GM18520 (cell line): ENCODE data around the gene SHH.
A peak's percentile ranks its signal among the peaks of the same experiment; 100 is the strongest.
"Not testable (repeated sequence)": the region's sequence is repeated elsewhere in the genome, so short reads cannot be mapped to it uniquely, and the experiment has no call there.

Experiments used
- ATAC-seq: cut with Tn5 transposase; IDR thresholded peaks from one replicate; pipeline ENCODE4 v1.9.1; 2021; ENCODE audit not compliant: unreplicated experiment

The SHH gene

GRCh38 chr7:155820788-155821187 is 8.5 kb upstream of the SHH start:
- ATAC-seq, result no peak

GRCh38 chr7:155820246-155820645 is 8.0 kb upstream of the SHH start:
- ATAC-seq, result no peak

GRCh38 chr7:155819186-155819585 is 6.9 kb upstream of the SHH start:
- ATAC-seq, result no peak

GRCh38 chr7:155818820-155819168 is 6.5 kb upstream of the SHH start:
- ATAC-seq, result no peak

- ATAC-seq, result no peak
These were observed 6.0 kb upstream of the SHH start for GRCh38 chr7:155818154-155818819.

GRCh38 chr7:155817515-155817914 is 5.3 kb upstream of the SHH start:
- not testable (repeated sequence) for ATAC-seq

GRCh38 chr7:155816996-155817395 is 4.7 kb upstream of the SHH start:
- ATAC-seq, result no peak

GRCh38 chr7:155816192-155816508 is 3.9 kb upstream of the SHH start:
- no peak for ATAC-seq

GRCh38 chr7:155815332-155816191 is 3.3 kb upstream of the SHH start:
- peak; percentile 71 for ATAC-seq

GRCh38 chr7:155814316-155815276 is 2.3 kb upstream of the SHH start:
- ATAC-seq, result no peak

GRCh38 chr7:155813546-155814315 is 1.5 kb upstream of the SHH start:
- ATAC-seq, result no peak

GRCh38 chr7:155813125-155813524 is 862 bp upstream of the SHH start:
- no peak for ATAC-seq

GRCh38 chr7:155811560-155811894 is 736 bp downstream of the SHH start:
- ATAC-seq, result no peak

- no peak for ATAC-seq
These were observed 1.3 kb downstream of the SHH start for GRCh38 chr7:155810770-155811559.

- ATAC-seq, result no peak
These were observed 2.1 kb downstream of the SHH start for GRCh38 chr7:155809947-155810769.

- no peak for ATAC-seq
These were observed 2.8 kb downstream of the SHH start for GRCh38 chr7:155809332-155809946.

- ATAC-seq, result no peak
These were observed 3.5 kb downstream of the SHH start for GRCh38 chr7:155808549-155809331.
